Astrocyte of the hippocampus (primary cell): ENCODE measurements around the gene KCNS1.
"Not testable (repeated sequence)": the region's sequence is repeated elsewhere in the genome, so short reads cannot be mapped to it uniquely, and the experiment has no call there.

Experiments used
- DNase-seq: peaks from one replicate; pipeline ENCODE4 v3.0.0; 2011; ENCODE audit warnings: low read depth, low spot score

KCNS1 gene

GRCh38 chr20:45080867-45081624 is 19.9 kb downstream of the KCNS1 start:
- DNase-seq = peak; percentile 29

DNA sequence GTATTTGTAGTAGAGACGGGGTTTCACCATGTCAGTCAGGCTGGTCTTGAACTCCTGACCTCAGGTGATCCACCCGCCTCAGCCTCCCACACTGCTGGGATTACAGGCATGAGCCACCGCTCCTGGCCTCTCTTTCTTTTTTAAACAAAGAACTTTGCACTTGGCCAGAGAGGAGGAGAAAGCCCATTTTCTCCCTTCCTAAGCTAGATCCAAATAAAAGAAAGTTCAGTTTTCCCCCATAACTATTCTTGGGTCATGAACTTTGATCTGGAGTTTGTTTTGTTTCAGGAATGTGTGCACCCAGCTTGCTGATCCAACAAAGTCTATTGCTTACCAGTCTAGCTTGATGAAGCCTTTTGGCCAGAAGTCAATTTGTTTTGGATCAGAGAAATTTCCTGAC is 23.4 kb downstream of the KCNS1 start:
- DNase-seq = no peak

- DNase-seq = peak; percentile 81
Observed at GRCh38 chr20:45073221-45073620, 27.7 kb downstream of the KCNS1 start.

DNA sequence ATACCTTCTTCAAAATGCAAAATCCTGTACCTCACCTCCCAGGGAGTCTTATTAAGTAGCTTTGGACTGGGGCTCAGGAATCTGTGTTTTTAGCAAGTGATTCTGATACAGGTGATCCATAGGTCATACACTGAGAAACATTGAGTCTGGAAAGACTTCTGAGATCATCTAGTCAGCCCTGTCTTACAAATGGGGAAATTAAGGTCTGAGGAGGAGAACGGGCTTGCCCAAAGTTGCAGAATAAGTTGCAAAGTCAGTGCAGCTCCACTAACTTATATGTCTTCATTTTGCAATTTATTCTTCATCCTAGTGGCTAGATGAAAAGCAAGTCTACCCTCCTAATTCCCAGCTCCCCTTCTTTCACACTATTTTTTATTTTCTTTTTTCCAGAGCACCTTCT is 28.9 kb downstream of the KCNS1 start:
- no peak for DNase-seq

- DNase-seq = no peak
Observed at GRCh38 chr20:45070932-45071632, 29.8 kb downstream of the KCNS1 start.

DNA sequence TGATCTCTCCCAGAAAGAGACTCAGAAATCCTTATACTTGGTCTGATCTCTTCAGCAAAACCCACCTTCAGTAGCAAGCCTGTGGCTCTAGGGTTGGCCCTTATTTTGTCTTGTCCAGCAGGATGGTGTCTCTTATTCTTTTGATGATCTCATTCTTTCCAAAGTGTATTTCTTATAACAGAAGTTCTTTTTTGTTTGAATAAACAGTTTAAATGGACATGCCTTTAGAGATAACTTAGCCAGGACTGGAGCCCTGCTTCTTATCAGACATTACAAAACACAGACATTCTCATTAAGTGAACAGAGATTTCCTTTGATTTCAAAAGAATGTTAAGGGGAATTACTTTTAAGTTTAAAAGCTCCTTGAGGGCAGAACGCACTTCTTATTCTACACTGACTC is 31.7 kb downstream of the KCNS1 start:
- DNase-seq = no peak

- DNase-seq = no peak
Observed at GRCh38 chr20:45067558-45067957, 33.4 kb downstream of the KCNS1 start.

DNA sequence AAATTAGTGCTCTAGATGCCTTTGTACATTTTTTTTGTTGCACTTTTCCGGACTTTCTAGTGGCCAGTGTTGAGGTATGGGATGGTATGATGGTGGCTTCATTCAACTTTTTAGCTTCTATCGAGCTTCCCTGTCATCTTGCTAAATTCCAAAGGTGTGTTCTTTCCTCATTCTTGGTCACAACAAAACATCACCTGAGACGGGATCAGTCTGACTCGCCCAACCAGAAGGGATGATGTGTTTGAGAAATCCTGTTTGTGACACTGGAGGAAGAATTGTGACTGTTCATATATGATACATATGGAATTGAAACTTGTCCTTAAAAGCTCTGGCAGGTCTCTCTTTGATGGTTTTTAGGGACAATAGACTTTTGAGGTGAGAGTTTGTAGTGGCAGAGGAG is 33.8 kb downstream of the KCNS1 start:
- no peak for DNase-seq

GRCh38 chr20:45066372-45066771 is 34.6 kb downstream of the KCNS1 start:
- peak; percentile 29 for DNase-seq

GRCh38 chr20:45064812-45065211 is 36.1 kb downstream of the KCNS1 start:
- no peak for DNase-seq

GRCh38 chr20:45063107-45063506 is 37.8 kb downstream of the KCNS1 start:
- DNase-seq = not testable (repeated sequence)

DNA sequence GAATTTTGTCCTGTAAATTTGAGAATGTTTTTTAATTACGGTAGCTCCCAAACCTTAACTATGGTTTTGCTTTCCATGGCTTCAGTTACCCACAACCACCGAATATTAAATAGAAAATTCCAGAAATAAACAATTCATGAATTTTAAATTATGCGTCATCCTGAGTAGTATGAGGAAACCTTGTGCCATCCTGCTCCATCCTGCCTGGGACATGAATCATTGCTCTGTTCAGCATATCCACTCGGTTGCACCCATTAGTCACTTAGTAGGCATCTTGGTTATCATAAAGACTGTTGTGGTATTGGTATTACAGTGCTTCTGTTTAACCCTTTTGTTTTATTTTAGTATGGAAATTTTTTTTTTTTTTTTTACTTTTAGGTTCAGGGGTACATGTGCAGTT is 39.7 kb downstream of the KCNS1 start:
- peak; percentile 86 for DNase-seq

DNA sequence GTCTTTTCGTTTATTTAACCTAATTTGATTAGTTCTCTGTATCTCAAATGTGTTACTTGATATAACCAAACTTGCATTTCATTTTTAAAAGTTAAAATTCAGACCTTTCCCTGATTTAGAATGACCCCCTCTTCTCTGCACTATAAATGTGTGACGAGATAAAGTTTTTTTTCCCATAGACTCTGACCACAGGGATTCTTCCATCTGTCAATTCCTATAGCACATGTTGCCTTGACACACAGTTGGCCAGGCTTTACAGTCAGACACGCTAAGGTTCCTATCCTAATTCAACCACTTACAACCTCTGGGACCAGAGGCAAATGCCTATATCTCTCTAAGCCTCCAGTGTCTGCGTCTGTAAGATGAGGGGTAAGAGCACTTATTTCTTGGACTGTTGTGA is 40.6 kb downstream of the KCNS1 start:
- no peak for DNase-seq

GRCh38 chr20:45059022-45059728 is 41.8 kb downstream of the KCNS1 start:
- peak; percentile 31 for DNase-seq

DNA sequence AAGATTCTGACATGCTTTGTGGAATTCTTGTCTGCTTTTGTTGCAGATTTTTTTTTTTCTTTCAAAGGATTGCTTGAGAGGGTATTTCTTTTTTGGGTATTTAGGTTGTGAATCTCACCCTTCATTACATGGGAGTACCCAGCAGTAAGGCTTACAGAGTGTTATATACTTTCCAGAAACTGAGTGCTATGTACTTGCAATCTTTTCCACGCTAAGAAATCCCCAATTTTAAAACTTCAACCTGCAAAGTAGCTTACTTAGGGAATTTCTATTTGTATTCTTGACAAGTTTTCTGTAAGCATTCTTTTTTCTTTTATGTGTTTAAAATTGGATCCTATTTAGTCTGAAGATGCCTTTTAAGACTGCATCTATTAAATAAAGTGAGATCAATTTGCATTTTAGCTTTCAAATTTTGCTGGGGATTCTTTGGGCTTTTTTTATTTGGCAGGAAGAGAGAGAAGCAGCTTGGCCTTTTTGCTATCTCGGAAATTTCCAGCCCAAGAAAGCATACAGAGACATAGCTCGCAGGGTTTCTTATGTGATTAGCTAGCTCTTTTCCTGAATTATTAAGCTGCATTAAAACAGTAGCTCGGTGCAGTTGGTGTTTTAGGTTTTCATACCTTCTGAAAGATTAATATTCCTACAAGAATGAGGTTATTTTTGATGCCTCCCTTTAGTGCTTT is 42.6 kb downstream of the KCNS1 start:
- no peak for DNase-seq

- DNase-seq = no peak
Observed at GRCh38 chr20:45056473-45057173, 44.3 kb downstream of the KCNS1 start.

GRCh38 chr20:45055056-45055455 is 45.9 kb downstream of the KCNS1 start:
- DNase-seq = no peak

DNA sequence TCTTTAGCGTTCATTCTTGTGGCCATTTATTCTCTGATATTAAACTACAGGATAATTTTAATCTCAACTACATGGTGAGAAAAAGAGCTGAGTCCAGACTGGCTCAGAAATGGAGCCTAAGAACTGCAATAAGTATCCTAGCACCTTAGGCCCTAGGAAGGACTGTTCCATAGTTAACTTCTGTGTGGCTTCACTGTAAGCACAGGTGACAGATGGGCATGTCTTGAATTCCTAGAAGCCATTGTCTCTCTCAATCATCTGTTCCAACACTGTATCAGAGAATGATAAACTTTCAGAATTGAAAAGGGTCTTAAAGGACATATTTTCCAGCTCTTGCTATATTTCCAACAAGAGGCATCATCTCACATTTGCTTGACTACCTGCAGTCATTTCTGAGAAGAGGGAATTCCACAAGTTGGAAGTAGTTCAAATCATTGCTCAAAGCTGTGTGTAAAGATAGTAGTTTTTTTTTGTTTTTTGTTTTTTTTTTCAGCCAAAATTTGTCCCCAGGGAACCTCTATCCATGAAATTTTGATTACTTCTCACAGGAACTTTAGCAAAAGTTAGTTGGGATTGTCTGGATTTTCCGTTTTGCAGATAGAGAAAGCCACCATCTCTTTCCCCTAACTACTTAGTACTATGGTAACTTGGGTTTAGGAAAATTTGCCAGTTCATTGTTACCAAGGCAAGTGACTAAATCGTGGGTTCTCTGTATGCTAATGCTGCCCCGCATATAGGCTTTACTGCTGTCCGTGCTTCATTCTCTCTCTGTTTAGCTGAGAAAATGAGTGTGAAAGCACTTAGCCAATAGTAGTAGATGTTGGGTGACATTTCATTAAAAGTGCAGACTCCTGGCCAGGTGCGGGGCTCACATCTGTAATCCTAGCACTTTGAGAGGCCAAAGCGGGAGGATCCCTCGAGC is 47.2 kb downstream of the KCNS1 start:
- DNase-seq = peak; percentile 29

DNA sequence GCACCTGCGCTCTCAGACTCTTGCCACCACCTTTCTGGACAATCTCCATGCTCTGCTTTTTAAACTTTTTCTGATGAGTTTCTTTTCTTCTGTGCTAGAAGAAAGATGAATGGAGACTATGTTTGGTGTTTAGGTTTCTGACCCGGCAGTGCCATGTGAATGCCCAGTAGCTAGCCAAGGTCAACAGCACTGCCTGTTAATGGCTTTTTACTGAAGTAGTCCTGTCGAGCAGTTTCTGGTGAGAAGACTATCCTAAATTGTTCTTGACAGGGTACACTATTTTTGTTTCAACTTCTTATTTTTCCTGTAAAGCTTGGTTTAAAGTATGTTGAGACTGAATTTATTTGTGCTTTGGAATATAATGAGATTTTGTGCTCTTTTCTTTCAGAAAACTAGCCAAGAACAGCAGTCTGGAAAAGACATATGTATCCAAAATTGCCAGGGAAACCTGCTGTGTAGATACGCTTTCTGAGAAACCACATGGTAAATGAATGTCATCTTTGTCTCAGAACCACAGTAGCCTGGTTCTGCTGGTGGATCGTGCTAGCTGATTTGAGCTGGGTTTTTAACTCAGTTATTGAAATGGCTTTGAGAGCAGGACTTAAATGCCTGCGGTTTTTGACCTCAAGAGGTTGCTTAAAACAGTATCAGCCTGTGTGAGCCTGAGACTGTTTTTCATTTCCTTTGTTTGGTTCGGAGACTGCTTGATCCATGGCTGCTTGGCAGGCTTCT is 48.1 kb downstream of the KCNS1 start:
- DNase-seq = peak; percentile 89
